Measurements from ENCODE around the gene TAOK3. TPM values are rescaled to one million over a fixed set of nuclear protein-coding genes. Genes with fewer than 3 reads are reported as not detected.

TAOK3 gene
- total RNA-seq, 3 donors from 2014 or later: 43.5 to 57.8 (median 46.9) TPM

DNA sequence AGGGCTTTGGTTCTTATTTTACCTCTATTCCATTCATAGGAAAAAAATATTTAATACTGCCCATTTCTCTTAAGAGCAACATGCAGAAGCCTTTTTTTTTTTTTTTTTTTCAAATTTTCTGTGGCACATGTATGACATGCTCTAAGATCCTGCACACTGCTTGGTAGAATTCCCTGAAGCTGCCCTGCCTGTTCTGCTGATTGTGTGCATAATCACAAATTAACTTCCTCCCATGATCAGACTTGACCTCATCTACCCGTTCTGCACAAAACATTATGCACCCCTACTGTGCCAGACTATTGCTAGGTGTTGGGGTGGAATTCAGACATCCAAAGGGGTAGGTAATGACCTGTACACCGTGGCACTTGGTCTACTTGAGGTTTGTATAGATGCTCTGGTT, 25.8 kb upstream of the TAOK3 start:
- DNase-seq (ENCODE audit: low spot score in 2 of 2): no peak
- no peaks in the 10 kb centered on the region for H3K4me1 ChIP-seq
- no peak overlapping the region for H3K27ac ChIP-seq
- no peaks in the 10 kb centered on the region for H3K9me3 ChIP-seq
- intact Hi-C loops (cut with DNase I; ENCODE audit: low total_unique reads): no loop called here
- TF ChIP-seq POLR2AphosphoS5 (IDR thresholded peaks at IDR 0.05) (no peak), POLR2A (IDR thresholded peaks at IDR 0.05) (no peak)
- TF ChIP-seq, protein P1, sequence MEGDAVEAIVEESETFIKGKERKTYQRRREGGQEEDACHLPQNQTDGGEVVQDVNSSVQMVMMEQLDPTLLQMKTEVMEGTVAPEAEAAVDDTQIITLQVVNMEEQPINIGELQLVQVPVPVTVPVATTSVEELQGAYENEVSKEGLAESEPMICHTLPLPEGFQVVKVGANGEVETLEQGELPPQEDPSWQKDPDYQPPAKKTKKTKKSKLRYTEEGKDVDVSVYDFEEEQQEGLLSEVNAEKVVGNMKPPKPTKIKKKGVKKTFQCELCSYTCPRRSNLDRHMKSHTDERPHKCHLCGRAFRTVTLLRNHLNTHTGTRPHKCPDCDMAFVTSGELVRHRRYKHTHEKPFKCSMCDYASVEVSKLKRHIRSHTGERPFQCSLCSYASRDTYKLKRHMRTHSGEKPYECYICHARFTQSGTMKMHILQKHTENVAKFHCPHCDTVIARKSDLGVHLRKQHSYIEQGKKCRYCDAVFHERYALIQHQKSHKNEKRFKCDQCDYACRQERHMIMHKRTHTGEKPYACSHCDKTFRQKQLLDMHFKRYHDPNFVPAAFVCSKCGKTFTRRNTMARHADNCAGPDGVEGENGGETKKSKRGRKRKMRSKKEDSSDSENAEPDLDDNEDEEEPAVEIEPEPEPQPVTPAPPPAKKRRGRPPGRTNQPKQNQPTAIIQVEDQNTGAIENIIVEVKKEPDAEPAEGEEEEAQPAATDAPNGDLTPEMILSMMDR (IDR thresholded peaks at IDR 0.05): no peak
- H3K27me3 ChIP-seq: no peaks in the 10 kb centered on the region
- no peak overlapping the region for H3K4me3 ChIP-seq
- H3K36me3 ChIP-seq: peaks cover 8% of the 10 kb centered on the region

DNA sequence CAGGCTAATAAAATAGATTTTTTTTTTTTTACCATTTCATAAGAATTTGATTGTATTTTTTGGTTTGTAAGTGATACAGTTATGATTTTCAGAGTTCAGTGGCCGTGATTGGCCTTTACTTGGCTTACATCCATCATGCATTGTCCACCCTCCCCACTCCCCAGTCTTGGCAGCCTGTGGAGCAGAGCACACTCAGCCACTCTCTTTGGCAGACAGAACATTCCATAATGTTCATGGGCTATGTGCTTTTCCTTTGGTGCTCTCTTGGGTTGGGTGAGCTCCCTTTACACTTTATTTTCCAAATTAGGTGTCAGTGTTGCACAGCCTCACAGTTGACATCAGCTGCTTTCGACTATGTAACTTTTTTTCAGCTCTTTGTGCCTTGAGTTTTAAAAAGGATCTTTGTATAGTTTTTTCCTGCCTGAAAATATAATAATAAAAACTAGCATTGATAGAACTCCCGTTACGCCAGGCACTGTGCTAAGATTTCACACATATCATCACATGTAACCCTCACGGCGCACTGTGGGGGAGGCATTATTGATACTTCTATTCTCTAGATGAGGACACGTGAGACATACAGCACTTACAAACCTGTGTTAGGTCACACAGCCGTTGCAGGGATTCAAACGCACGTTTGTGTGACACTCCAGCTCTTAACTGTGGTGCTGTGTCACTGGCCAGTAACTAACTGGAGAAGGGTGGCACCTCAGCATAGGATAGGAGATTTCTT, 25.2 kb upstream of the TAOK3 start:
- Histone ChIP-seq H3K36me3 (peaks cover 2% of the 10 kb centered on the region), H3K27ac (no peak overlapping the region)
- no peak for DNase-seq (ENCODE audit: low spot score in 2 of 2)

DNA sequence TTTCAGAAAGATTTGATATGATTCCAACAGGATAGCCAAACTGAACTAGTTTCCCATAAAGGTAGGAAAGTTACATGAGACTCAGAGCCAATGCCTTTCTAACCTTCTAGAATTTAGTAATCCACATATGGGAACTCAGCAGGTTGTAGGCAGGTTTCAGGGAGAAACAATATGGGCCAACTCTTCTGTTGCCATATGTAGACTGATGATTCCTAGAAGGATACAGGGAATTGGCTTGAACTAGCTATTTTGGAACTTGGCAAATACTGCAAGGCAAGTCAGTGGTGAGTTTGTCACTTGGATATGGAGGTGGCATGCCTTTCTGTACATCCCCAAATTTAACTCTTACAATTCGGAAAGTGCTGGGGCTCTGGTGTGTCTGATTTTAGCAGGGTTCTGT, 19.1 kb upstream of the TAOK3 start:
- DNase-seq (ENCODE audit: low spot score in 2 of 2): no peak
- Histone ChIP-seq H3K4me3 (no peak overlapping the region), H3K9me3 (no peaks in the 10 kb centered on the region), H3K36me3 (no peaks in the 10 kb centered on the region), H3K27me3 (no peaks in the 10 kb centered on the region), H3K27ac (peak overlapping the region; percentile 50 to 73), H3K4me1 (peaks cover 0 to 5% of the 10 kb centered on the region in 2 donors)
- no peak for TF ChIP-seq POLR2AphosphoS5 (IDR thresholded peaks at IDR 0.05)
- TF ChIP-seq POLR2A (IDR thresholded peaks at IDR 0.05): no peak
- TF ChIP-seq, protein P1 (IDR thresholded peaks at IDR 0.05): no peak
- intact Hi-C loops (cut with DNase I; ENCODE audit: low total_unique reads): no loop called here

More for the DNA sequence above, 25.2 kb upstream of the TAOK3 start:
- Histone ChIP-seq H3K4me1 (no peaks in the 10 kb centered on the region), H3K9me3 (no peaks in the 10 kb centered on the region), H3K27me3 (no peaks in the 10 kb centered on the region), H3K4me3 (no peak overlapping the region)
- TF ChIP-seq POLR2AphosphoS5 (IDR thresholded peaks at IDR 0.05) (no peak), POLR2A (IDR thresholded peaks at IDR 0.05) (no peak)
- TF ChIP-seq, protein P1 (IDR thresholded peaks at IDR 0.05): no peak
- intact Hi-C loops (cut with DNase I; ENCODE audit: low total_unique reads): no loop called here

DNA sequence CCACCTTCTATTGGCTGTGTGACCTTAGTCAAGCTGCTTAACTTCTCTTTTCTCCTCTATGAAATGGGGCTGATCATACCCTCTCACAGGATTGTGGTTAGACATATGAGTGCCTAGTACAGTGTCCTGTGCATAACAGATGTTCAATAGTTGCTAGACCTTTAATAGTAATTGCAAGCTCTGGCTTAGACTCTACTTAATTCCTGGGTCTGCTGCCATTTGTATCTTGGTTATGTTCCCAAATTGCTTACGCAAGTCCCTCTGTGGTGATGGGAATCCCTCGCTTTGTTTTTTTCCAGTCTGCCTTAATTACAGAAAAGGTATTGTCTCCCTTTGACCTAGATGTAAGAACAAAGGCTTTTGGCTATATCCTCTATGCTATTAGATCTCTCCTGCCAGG, 18.7 kb upstream of the TAOK3 start:
- H3K4me1 ChIP-seq: peaks cover 0 to 5% of the 10 kb centered on the region in 2 donors
- H3K4me3 ChIP-seq: no peak overlapping the region
- TF ChIP-seq POLR2A (IDR thresholded peaks at IDR 0.05): no peak
- TF ChIP-seq POLR2AphosphoS5 (IDR thresholded peaks at IDR 0.05): no peak
- TF ChIP-seq, protein P1 (IDR thresholded peaks at IDR 0.05): no peak
- H3K9me3 ChIP-seq: no peaks in the 10 kb centered on the region
- H3K36me3 ChIP-seq: no peaks in the 10 kb centered on the region
- intact Hi-C loops (cut with DNase I; ENCODE audit: low total_unique reads): no loop called here
- peak in 1 of 2 donors; percentile 30 for DNase-seq (ENCODE audit: low spot score in 2 of 2)
- H3K27me3 ChIP-seq: no peaks in the 10 kb centered on the region
- H3K27ac ChIP-seq: peak overlapping the region; percentile 50 to 73

DNA sequence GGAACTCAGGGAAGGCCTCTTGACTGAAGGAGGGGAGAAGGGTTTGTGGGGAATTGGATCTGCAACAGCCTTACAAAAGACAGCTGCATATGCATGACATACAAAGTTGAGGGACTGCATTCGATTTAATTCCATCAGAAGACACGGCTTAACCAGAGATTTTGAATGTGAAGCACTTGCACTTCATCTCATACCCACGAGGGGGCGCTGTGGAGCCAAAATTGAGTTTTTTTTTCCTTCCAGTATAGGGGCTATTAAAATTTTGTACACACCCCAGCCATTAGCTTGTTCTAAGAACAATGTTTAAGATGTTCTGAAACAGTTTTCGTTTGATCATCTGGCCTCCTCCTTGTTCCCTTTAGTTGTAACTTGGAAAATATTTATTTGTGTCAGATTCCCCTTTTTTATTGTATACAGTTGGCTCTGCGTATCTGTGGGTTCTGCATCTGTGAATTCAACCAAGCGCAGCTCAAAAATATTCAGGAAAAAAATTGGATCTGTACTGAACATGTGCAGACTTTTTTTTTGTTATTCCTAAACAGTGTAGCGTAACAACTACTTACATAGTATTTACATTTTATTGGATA, 5.3 kb upstream of the TAOK3 start:
- peak in 1 of 2 donors; percentile 62 for DNase-seq (ENCODE audit: low spot score in 2 of 2)
- H3K9me3 ChIP-seq: no peaks in the 10 kb centered on the region
- H3K4me1 ChIP-seq: peaks cover 0 to 7% of the 10 kb centered on the region in 2 donors
- peak overlapping the region; percentile 95 to 100 (median 98) for H3K4me3 ChIP-seq
- no peak for TF ChIP-seq POLR2AphosphoS5 (IDR thresholded peaks at IDR 0.05)
- TF ChIP-seq POLR2A (IDR thresholded peaks at IDR 0.05): no peak
- TF ChIP-seq, protein P1 (IDR thresholded peaks at IDR 0.05): peak; percentile 89 to 96 (median 92)
- H3K27ac ChIP-seq: no peak overlapping the region
- H3K36me3 ChIP-seq: no peaks in the 10 kb centered on the region
- no peaks in the 10 kb centered on the region for H3K27me3 ChIP-seq
- intact Hi-C loops (cut with DNase I; ENCODE audit: low total_unique reads): loop anchor here (5.0 kb wide), 1 partner anchor 96 kb away; no protein-coding TSS in a partner anchor

Measured in breast epithelium (tissue), 4 donors.